GM19025 (cell line): ENCODE results near the gene TMCC1.
"Not testable (repeated sequence)": the region's sequence is repeated elsewhere in the genome, so short reads cannot be mapped to it uniquely, and the experiment has no call there.

ENCODE experiments used
- ATAC-seq: cut with Tn5 transposase; IDR thresholded peaks from one replicate; pipeline ENCODE4 v1.9.1; 2021; ENCODE audit warnings: mild to moderate bottlenecking, low read depth, moderate library complexity; ENCODE audit not compliant: unreplicated experiment

The TMCC1 gene

DNA sequence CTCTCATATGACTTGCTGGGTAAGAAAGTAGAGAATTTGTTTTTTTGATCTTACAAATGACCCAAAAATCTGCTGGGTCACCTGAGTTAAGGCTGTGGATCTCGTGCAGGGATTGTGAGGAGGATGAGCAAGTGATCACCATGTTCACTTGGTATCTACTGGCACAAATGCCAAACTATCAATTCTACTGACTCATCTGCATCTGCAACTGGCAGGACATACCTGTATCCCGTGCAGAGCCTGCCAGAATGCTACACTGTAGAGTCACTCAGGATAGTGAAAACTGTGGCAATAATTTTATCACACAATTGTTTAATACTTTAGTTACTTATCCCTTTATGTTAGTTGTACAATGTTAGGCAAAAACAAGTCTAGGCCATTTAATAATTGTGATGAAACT lies 157.4 kb downstream of the TMCC1 start:
- no peak for ATAC-seq

DNA sequence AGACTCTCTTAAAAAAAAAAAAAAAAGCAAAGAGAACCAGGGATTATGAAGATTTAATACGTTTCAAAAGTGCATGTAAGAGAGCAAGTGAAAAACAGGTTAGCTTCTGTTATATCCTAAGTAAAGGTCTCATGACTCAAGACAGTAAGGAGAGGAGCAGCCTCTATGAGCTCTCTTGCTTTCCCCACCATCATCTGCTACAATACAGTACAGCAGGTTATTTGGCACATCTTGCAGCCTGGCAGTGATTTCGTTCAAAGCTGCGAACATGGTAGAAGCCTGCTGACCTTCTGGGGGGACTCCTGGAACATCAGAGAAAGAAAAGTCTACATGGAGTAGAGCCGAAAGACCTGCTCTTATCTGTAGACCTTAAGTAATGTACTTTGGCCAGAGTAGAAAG lies 157.9 kb downstream of the TMCC1 start:
- no peak for ATAC-seq

DNA sequence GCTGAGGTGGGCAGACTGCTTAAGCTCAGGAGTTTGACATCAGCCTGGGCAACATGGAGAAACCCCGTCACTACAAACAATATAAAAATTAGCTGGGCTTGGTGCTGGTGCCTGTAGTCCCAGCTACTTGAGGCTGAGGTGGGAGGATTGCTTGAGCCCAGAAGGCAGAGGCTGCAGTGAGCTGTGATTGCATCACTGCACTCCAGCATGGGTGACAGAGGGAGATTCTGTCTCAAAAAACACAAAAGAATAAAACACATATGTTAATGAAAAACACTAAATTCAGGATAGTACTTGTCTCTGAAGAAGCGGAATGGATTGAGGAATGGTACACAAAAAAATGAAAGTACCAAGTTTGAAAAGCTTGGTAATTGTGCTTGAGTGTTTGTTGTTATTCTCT lies 159.1 kb downstream of the TMCC1 start:
- ATAC-seq = no peak

DNA sequence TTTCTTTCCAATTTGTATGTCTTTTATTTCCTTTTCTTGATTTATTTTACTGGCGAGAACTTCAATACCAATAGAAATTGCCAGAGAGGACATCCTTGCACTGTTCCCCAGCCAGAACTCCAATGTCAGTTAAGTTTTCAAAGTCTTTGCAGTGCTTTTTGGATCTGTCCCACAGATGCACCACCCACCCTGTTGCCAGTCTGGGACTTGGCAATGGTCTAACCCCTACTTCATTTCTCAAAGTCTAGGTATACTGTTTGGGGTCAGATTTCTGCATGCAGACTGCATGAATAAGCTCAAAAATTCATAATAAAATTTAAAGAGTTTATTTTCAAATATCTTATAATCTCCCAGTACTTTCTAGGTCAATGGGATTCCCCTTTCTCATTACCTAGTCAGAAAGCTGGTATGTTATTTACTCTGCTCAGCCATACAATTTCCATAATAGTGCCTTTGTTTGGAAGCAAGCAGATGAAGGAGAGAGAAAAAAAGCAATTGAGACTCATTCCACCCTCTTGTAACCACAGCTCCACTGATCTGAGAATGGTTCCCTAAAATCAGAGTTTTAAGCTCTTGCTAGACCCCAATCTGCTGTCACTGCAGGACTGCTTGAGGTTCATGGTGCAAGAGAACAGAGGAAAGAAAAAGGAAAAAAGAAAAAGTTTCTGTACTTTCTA lies 161.2 kb downstream of the TMCC1 start:
- no peak for ATAC-seq

DNA sequence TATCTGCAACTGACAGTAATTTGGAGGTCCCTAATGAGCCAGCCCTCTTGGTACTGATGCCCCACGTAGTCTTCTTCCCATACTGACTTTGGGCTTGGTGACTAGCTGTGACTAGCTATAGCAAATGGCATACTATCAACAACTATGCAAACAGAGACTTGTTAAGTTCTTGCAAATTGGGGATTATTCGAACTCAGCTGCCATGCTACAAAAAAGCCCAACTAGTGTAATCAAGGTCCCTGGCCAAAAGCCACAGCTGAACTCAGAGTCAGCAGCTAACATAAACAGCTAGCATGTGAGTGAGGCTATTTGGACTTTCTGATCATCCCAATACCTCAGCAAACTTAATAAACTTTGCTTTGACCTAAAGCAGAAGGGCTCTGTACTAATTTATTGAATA lies 165.8 kb downstream of the TMCC1 start:
- no peak for ATAC-seq

GRCh38 chr3:129723558-129724324 lies 169.8 kb downstream of the TMCC1 start:
- no peak for ATAC-seq

GRCh38 chr3:129722527-129722926 lies 171.0 kb downstream of the TMCC1 start:
- ATAC-seq = no peak

GRCh38 chr3:129718201-129718600 lies 175.3 kb downstream of the TMCC1 start:
- ATAC-seq = no peak

- no peak for ATAC-seq
Measured at GRCh38 chr3:129715854-129716253, 177.7 kb downstream of the TMCC1 start.

GRCh38 chr3:129708328-129708861 lies 185.1 kb downstream of the TMCC1 start:
- ATAC-seq = no peak

- no peak for ATAC-seq
Measured at GRCh38 chr3:129705274-129705673, 188.2 kb downstream of the TMCC1 start.

- no peak for ATAC-seq
Measured at GRCh38 chr3:129703913-129704312, 189.6 kb downstream of the TMCC1 start.

GRCh38 chr3:129702934-129703712 lies 190.4 kb downstream of the TMCC1 start:
- no peak for ATAC-seq

DNA sequence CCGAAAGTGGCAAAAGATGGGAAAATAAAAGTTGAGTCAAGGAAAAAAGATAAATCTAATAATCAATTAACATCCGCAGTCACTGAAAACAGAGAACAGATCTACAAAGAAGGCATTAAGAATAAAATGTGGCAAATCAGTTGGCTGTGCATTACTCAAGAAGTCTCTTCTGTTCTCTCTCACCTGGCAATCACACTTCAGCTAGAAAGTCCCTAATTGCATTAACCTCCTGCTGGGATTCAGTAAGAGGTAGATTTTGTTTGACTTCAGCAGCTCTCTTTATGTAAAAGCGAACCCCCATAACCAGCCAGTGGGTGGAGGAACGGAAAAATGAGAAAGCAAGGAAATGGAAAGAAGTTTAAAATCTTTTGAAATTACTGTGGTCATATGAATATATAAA lies 192.3 kb downstream of the TMCC1 start:
- ATAC-seq = no peak

GRCh38 chr3:129699612-129700011 lies 193.9 kb downstream of the TMCC1 start:
- no peak for ATAC-seq

- ATAC-seq = no peak
Measured at GRCh38 chr3:129699199-129699598, 194.3 kb downstream of the TMCC1 start.

DNA sequence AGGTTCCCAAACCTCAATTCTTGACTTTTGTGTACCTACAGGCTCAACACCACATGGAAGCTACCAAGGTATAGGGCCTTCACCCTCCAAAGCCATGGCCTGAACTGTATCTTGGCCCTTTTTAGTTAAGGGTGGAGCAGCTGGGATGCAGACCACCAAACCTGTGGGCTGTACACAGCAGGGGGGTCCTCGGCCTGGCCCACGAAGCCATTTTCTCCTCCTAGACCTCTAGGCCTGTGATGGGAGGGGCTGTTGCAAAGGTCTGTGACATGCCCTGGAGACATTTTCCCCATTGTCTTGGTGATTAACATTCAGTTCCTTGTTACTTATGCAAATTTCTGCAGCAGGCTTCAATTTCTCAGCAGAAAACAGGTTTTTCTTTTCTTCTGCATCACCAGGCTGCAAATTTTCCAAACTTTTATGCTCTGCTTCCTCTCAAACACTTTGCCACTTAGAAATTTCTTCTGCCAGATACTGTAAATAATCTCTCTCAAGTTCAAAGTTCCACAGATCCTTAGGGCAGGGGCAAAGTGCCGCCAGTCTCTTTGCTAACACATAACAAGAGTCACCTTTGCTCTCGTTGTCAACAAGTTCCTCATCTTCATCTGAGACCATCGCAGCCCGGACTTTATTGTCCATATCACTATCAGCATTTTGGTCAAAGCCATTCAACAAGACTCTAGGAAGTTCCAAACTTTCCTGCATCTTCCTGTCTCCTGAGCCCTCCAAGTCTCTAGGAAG lies 196.1 kb downstream of the TMCC1 start:
- no peak for ATAC-seq

- not testable (repeated sequence) for ATAC-seq
Measured at GRCh38 chr3:129696430-129696829, 197.1 kb downstream of the TMCC1 start.

DNA sequence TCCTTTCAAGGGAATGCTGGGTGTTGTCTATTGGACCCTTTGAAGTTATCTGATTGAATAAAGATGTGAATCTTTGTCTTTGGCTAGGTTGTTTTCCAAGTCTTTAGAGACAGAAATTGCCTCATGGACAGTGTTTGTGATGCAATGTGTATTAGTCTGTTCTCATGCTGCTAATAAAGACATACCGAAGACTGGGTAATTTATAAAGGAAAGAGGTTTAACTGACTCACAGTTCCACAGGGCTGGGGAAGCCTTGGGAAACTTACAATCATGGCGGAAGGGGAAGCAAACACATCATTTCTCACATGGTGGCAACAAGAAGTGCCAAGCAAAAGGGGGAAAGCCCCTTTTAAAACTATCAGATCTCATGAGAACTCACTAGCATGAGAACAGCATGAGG lies 198.3 kb downstream of the TMCC1 start:
- ATAC-seq = no peak

GRCh38 chr3:129694228-129694627 lies 199.3 kb downstream of the TMCC1 start:
- no peak for ATAC-seq
